ENCODE measurements around the gene TSPAN33. TPM values are rescaled to one million over a fixed set of nuclear protein-coding genes. Genes with fewer than 3 reads are reported as not detected.

The TSPAN33 gene
- total RNA-seq, 4 donors from 2014 or later = 1.9 to 15.5 (median 9.9) TPM

DNA sequence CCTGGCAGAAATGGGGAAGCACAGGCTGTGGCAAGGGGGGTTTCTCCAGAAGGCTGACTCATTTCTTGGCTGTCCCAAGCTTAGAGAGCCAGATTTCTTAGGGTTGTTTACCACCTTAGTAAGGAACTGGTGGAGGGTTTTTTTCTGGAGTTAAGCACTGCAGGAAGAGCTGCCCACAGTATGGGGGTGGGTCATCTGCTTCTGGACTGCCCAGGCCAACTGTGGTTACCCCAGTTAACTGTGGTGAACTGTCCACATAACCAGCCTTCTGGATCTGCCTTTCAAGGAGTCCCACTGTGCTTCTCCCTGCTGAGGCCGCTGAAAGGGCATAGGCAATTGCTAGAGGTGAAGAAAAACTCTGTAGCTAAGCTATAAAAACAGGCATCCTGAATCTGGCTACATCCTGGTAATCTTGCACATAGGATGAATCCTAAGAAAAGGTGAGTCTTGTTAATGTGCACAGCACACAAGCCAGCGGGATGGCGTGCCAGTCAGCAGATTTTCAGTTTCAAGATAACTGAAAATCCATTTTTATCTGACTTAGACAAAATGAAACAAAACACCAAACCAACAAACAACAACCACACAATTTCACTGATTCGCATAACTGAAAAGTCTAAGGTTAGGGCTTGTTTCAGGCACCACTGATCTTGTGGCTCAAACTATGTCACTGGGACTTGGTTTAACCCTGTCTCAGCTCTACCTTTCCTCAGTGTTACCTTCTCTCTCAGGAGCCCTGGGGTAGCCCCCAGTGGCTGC is 21.6 kb upstream of the TSPAN33 start:
- no peak overlapping the region for H3K27ac ChIP-seq
- no peak for TF ChIP-seq POLR2A (IDR thresholded peaks at IDR 0.05)
- TF ChIP-seq, protein P1, sequence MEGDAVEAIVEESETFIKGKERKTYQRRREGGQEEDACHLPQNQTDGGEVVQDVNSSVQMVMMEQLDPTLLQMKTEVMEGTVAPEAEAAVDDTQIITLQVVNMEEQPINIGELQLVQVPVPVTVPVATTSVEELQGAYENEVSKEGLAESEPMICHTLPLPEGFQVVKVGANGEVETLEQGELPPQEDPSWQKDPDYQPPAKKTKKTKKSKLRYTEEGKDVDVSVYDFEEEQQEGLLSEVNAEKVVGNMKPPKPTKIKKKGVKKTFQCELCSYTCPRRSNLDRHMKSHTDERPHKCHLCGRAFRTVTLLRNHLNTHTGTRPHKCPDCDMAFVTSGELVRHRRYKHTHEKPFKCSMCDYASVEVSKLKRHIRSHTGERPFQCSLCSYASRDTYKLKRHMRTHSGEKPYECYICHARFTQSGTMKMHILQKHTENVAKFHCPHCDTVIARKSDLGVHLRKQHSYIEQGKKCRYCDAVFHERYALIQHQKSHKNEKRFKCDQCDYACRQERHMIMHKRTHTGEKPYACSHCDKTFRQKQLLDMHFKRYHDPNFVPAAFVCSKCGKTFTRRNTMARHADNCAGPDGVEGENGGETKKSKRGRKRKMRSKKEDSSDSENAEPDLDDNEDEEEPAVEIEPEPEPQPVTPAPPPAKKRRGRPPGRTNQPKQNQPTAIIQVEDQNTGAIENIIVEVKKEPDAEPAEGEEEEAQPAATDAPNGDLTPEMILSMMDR (IDR thresholded peaks at IDR 0.05) = no peak
- TF ChIP-seq EP300 (IDR thresholded peaks at IDR 0.05) = no peak
- no peak for TF ChIP-seq POLR2AphosphoS5 (IDR thresholded peaks at IDR 0.05)
- peaks cover 0 to 4% (median 0%) of the 10 kb centered on the region in 3 donors for H3K9me3 ChIP-seq
- no peak for ATAC-seq
- 65 to 93% methylated on average over 3 of the region's 4 CpGs for WGBS, 2 donors (ENCODE audit: low coverage in 1 of 2)
- H3K4me3 ChIP-seq = no peak overlapping the region
- H3K4me1 ChIP-seq = no peaks in the 10 kb centered on the region
- H3K36me3 ChIP-seq = no peaks in the 10 kb centered on the region
- peaks cover 22% of the 10 kb centered on the region for H3K27me3 ChIP-seq

DNA sequence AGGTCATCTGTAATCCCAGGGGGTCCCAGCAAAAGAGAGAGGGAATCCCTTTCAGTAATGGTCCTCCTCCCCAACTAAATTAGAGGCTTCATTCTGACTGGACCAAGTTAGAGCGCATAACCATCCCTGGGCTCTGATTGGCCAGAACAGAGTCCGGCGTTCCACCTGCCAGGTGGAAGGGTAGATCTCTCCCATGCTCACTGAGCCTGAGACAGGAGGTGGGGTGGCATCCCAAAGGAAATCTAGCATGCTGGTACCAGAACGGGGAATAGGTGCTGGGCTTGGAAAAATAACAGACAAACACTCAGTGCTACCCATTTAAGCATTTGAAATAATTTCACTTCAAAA is 21.0 kb upstream of the TSPAN33 start:
- Histone ChIP-seq H3K36me3 (no peaks in the 10 kb centered on the region), H3K4me1 (no peaks in the 10 kb centered on the region), H3K27me3 (peaks cover 25% of the 10 kb centered on the region), H3K9me3 (peaks cover 0 to 4% (median 0%) of the 10 kb centered on the region in 3 donors), H3K27ac (no peak overlapping the region), H3K4me3 (no peak overlapping the region)
- 78 to 90% methylated on average over 2 to 3 of the region's 4 CpGs for WGBS, 2 donors (ENCODE audit: low coverage in 1 of 2)
- no peak for ATAC-seq
- TF ChIP-seq POLR2A (IDR thresholded peaks at IDR 0.05) (no peak), POLR2AphosphoS5 (IDR thresholded peaks at IDR 0.05) (no peak), EP300 (IDR thresholded peaks at IDR 0.05) (no peak)
- TF ChIP-seq, protein P1 (IDR thresholded peaks at IDR 0.05) = no peak

GRCh38 chr7:129126314-129126713 is 18.2 kb upstream of the TSPAN33 start:
- ATAC-seq = no peak
- Histone ChIP-seq H3K36me3 (no peaks in the 10 kb centered on the region), H3K4me3 (no peak overlapping the region), H3K27ac (no peak overlapping the region), H3K4me1 (no peaks in the 10 kb centered on the region), H3K9me3 (peaks cover 0 to 4% (median 0%) of the 10 kb centered on the region in 3 donors), H3K27me3 (peaks cover 25% of the 10 kb centered on the region)
- no peak for TF ChIP-seq EP300 (IDR thresholded peaks at IDR 0.05)
- TF ChIP-seq, protein P1 (IDR thresholded peaks at IDR 0.05) = no peak
- no peak for TF ChIP-seq POLR2A (IDR thresholded peaks at IDR 0.05)
- no peak for TF ChIP-seq POLR2AphosphoS5 (IDR thresholded peaks at IDR 0.05)
- no CpG with 5 or more reads among the region's 50 CpGs for WGBS, 2 donors (ENCODE audit: low coverage in 1 of 2)

DNA sequence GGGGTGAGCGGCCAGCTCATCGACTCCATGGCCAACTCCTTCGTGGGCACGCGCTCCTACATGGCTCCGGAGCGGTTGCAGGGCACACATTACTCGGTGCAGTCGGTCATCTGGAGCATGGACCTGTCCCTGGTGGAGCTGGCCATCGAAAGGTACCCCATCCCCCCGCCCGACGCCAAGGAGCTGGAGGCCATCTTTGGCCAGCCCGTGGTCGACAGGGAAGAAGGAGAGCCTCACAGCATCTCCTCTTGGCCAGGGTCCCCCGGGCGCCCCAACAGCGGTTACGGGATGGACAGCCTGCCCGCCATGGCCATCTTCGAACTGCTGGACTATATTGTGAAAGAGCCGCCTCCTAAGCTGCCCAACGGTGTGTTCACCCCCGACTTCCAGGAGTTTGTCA is 17.4 kb upstream of the TSPAN33 start:
- Histone ChIP-seq H3K9me3 (no peaks in the 10 kb centered on the region), H3K27me3 (peaks cover 25% of the 10 kb centered on the region), H3K4me1 (no peaks in the 10 kb centered on the region), H3K36me3 (no peaks in the 10 kb centered on the region), H3K27ac (no peak overlapping the region), H3K4me3 (no peak overlapping the region)
- no peak for ATAC-seq
- 97% methylated on average over 7 of the region's 24 CpGs; no CpG with 5 or more reads in 1 of the 2 donors for WGBS, 2 donors (ENCODE audit: low coverage in 1 of 2)
- TF ChIP-seq POLR2AphosphoS5 (IDR thresholded peaks at IDR 0.05) (no peak), POLR2A (IDR thresholded peaks at IDR 0.05) (no peak), EP300 (IDR thresholded peaks at IDR 0.05) (no peak)
- TF ChIP-seq, protein P1 (IDR thresholded peaks at IDR 0.05) = no peak

DNA sequence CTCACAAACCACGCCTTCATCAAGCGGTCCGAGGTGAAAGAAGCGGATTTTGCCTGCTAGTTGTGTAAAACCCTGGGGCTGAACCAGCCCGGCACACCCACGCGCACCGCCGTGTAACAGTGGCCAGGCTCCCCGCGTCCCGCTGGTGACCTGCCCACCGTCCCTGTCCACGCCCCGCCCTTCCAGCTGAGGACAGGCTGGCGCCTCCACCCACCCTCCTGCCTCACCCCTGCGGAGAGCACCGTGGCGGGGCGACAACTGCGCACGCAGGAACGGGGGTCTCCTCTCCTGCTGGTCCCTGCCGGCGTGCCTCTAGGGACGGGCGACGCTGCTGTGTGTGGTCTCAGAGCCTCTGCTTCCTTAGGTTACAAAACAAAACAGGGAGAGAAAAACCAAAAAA is 16.9 kb upstream of the TSPAN33 start:
- H3K36me3 ChIP-seq = no peaks in the 10 kb centered on the region
- no peak for ATAC-seq
- WGBS, 2 donors (ENCODE audit: low coverage in 1 of 2) = 87% methylated on average over 3 of the region's 28 CpGs; no CpG with 5 or more reads in 1 of the 2 donors
- no peaks in the 10 kb centered on the region for H3K4me1 ChIP-seq
- no peaks in the 10 kb centered on the region for H3K9me3 ChIP-seq
- H3K27me3 ChIP-seq = peaks cover 25% of the 10 kb centered on the region
- H3K27ac ChIP-seq = no peak overlapping the region
- TF ChIP-seq EP300 (IDR thresholded peaks at IDR 0.05) (no peak), POLR2AphosphoS5 (IDR thresholded peaks at IDR 0.05) (no peak), POLR2A (IDR thresholded peaks at IDR 0.05) (no peak)
- TF ChIP-seq, protein P1 (IDR thresholded peaks at IDR 0.05) = no peak
- H3K4me3 ChIP-seq = no peak overlapping the region
